Activated CD4-positive, alpha-beta T cell treated with anti-CD3 and anti-CD28 coated beads for 36 hours (primary cell): Measurements from ENCODE around the gene VRK2. TPM values are rescaled to one million over a fixed set of nuclear protein-coding genes. Genes with fewer than 3 reads are reported as not detected.
A peak's percentile ranks its signal among the peaks of the same experiment; 100 is the strongest.

Experiments used
- ATAC-seq: fragments of 200-7000 bp; cut with Tn5 transposase; one replicate; pipeline ENCODE4 v1.10.0; 2021; ENCODE audit warnings: mild to moderate bottlenecking, moderate library complexity
- CTCF ChIA-PET: fragments of 350-600 bp; sonication (Branson Sonifier 250); formaldehyde crosslinking; loops from one replicate; lab custom pipeline; 2021; ENCODE audit warnings: antibody characterized with exemption; lab: Charles Lee
- POLR2A ChIA-PET: fragments of 350-600 bp; sonication (Branson Sonifier 250); formaldehyde crosslinking; loops from one replicate; lab custom pipeline; 2021; ENCODE audit warnings: antibody characterized with exemption, inconsistent platforms; lab: Charles Lee
- DNase-seq: peaks from one replicate; pipeline ENCODE4 v3.0.0-alpha.2; 2020
- H3K27ac Mint-ChIP-seq: one replicate; pipeline ENCODE4 v1.8.0; 2021; ENCODE audit warnings: mixed read lengths
- H3K27me3 Mint-ChIP-seq: one replicate; pipeline ENCODE4 v1.8.0; 2021; ENCODE audit warnings: mixed read lengths
- H3K36me3 Mint-ChIP-seq: one replicate; pipeline ENCODE4 v1.8.0; 2021; ENCODE audit warnings: low read depth, mixed read lengths
- H3K4me1 Mint-ChIP-seq: one replicate; pipeline ENCODE4 v1.8.0; 2021; ENCODE audit warnings: mixed read lengths
- H3K4me3 Mint-ChIP-seq: one replicate; pipeline ENCODE4 v1.8.0; 2021; ENCODE audit warnings: mild to moderate bottlenecking, moderate library complexity, mixed read lengths
- H3K9me3 Mint-ChIP-seq: one replicate; pipeline ENCODE4 v1.8.0; 2021; ENCODE audit warnings: low read depth, mixed read lengths
- intact Hi-C, 2 experiments: fragments of 100-400 bp; cut with DNase I in 1 of 2; cut with micrococcal nuclease in 1 of 2; formaldehyde crosslinking; loops; one replicate each; pipeline versions ENCODE4 v1.14.2 to v1.15.1; 2022 to 2024; cut with DNase I, micrococcal nuclease
- total RNA-seq, 2 experiments: library from RNA; stranded (reverse); gene quantifications; one replicate each; pipeline ENCODE4 v1.2.3, GENCODE V29; 2021

The VRK2 gene
- total RNA-seq, 2 experiments from 2014 or later = 22.1 to 28.4 TPM

DNA sequence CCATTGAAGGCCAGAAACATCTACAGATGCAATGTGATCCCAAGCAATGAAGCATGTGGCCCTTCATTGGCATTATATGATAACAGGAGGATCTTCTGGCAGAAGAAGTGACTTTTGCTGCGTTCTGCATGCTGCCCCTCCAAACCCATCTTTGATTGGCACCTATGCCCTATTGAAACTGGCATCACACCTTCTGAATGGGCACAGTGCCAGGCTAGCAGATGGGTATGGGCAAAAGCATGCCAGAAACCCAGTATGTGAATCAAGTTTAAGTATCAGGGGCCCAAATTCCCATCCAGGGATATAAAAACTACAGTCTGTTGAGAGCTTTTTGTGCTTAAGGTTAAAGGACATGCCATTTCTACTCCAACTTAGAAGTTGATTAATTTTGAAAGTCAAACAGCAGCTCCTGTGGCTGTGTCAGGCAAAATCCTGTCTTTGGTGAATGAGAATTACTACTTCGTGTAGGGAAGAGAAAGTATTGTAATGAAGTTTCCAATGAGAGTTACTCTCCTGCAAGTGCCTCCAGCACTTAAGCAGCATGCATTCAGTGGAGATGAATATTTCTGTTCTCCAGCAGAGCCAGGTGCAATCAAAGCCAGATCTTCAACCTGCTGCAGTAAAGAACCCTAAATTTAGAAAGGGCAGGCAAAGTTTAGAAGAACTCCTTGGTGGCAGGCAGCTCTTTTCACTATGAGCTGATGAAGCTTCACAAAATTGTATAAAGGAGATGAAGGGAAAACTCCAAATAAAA lies 8.6 kb downstream of the VRK2 start:
- no peaks in the 10 kb centered on the region for H3K9me3 Mint-ChIP-seq

GRCh38 chr2:58056192-58056916 lies 9.7 kb downstream of the VRK2 start:
- peaks cover 34% of the 10 kb centered on the region for H3K36me3 Mint-ChIP-seq
- ATAC-seq = no peak
- no peak overlapping the region for H3K27ac Mint-ChIP-seq
- ChIA-PET CTCF (no interaction called here), POLR2A (no interaction called here)
- no peak overlapping the region for H3K4me3 Mint-ChIP-seq
- H3K27me3 Mint-ChIP-seq = no peaks in the 10 kb centered on the region
- intact Hi-C loops = no loop called here
- no peaks in the 10 kb centered on the region for H3K9me3 Mint-ChIP-seq
- no peak for DNase-seq
- peaks cover 8% of the 10 kb centered on the region for H3K4me1 Mint-ChIP-seq

More for the DNA sequence above, 8.6 kb downstream of the VRK2 start:
- Mint-ChIP-seq H3K27ac (no peak overlapping the region), H3K4me3 (no peak overlapping the region), H3K36me3 (peaks cover 32% of the 10 kb centered on the region), H3K27me3 (no peaks in the 10 kb centered on the region), H3K4me1 (peaks cover 8% of the 10 kb centered on the region)
- ChIA-PET CTCF (interaction anchor here (1.1 kb wide), 1 partner anchor 15 kb away, joined by 4 read pairs; no protein-coding TSS in a partner anchor), POLR2A (no interaction called here)
- no peak for DNase-seq
- no peak for ATAC-seq
- intact Hi-C loops = no loop called here

- H3K9me3 Mint-ChIP-seq = no peaks in the 10 kb centered on the region
- no peaks in the 10 kb centered on the region for H3K27me3 Mint-ChIP-seq
- H3K36me3 Mint-ChIP-seq = peaks cover 26% of the 10 kb centered on the region
- ATAC-seq = no peak
- DNase-seq = no peak
- H3K4me1 Mint-ChIP-seq = peaks cover 10% of the 10 kb centered on the region
- H3K27ac Mint-ChIP-seq = no peak overlapping the region
- no peak overlapping the region for H3K4me3 Mint-ChIP-seq
- ChIA-PET CTCF (interaction anchor here (0.7 kb wide), 1 partner anchor 170 kb away, joined by 3 read pairs; no protein-coding TSS in a partner anchor), POLR2A (no interaction called here)
- intact Hi-C loops = no loop called here
These were observed 11.3 kb downstream of the VRK2 start for GRCh38 chr2:58057707-58058530.

DNA sequence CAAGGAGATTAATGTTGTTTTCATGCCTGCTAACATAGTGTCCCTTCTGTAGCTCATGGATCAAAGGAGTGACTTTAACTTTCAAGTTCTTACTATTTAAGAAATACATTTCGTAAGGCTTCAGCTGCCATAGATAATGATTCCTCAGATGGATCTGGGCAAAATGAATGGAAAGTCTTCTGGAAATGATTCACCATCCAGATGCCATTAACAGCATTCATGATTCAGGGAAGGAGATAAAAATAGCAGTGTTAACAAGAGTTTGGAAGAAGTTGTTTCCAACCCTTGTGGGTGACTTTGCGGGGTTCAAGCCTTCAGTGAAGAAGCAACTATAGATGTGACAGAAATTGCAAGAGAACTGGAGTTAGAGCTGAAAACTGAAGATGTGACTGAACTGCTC lies 17.0 kb downstream of the VRK2 start:
- intact Hi-C loops = no loop called here
- no peak for DNase-seq
- Mint-ChIP-seq H3K27me3 (no peaks in the 10 kb centered on the region), H3K4me1 (peaks cover 22% of the 10 kb centered on the region), H3K4me3 (no peak overlapping the region), H3K27ac (peak overlapping the region; percentile 4), H3K9me3 (peaks cover 6% of the 10 kb centered on the region), H3K36me3 (peaks cover 24% of the 10 kb centered on the region)
- POLR2A ChIA-PET = no interaction called here
- CTCF ChIA-PET = interaction anchor here (2.2 kb wide), 1 partner anchor 11 kb away, joined by 7 read pairs; no protein-coding TSS in a partner anchor
- ATAC-seq = no peak

- Mint-ChIP-seq H3K4me1 (peaks cover 22% of the 10 kb centered on the region), H3K9me3 (peaks cover 10% of the 10 kb centered on the region), H3K4me3 (no peak overlapping the region), H3K36me3 (peaks cover 26% of the 10 kb centered on the region), H3K27me3 (no peaks in the 10 kb centered on the region), H3K27ac (peak overlapping the region; percentile 4)
- ATAC-seq (peak; percentile 51), DNase-seq (no peak)
- ChIA-PET CTCF (interaction anchor here (2.2 kb wide), 1 partner anchor 12 kb away, joined by 7 read pairs; no protein-coding TSS in a partner anchor), POLR2A (no interaction called here)
- intact Hi-C loops = no loop called here
These were observed 17.5 kb downstream of the VRK2 start for GRCh38 chr2:58064086-58064485.

DNA sequence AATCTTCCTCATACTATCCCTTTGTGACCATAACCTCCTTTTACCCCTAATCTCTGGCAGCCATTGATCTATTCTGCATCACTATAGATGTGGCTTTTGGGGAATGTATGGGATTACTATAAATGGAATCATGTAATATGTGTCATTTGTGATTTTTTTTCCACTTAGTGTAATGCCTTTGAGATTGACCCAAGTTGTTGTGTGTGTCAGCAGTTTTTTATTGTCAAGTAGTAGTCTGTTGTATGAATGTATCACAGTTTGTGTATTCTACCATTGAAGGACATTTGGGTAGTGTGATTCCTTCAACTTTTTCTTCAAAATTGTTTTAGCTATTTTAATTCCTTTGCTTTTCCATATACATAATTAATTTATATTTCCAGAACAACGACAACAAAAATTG lies 18.6 kb downstream of the VRK2 start:
- peaks cover 10% of the 10 kb centered on the region for H3K9me3 Mint-ChIP-seq
- no peak for ATAC-seq
- peaks cover 22% of the 10 kb centered on the region for H3K4me1 Mint-ChIP-seq
- ChIA-PET POLR2A (no interaction called here), CTCF (interaction anchor here (1.0 kb wide), 1 partner anchor 15 kb away, joined by 3 read pairs; no protein-coding TSS in a partner anchor)
- H3K27me3 Mint-ChIP-seq = no peaks in the 10 kb centered on the region
- intact Hi-C loops = no loop called here
- peaks cover 29% of the 10 kb centered on the region for H3K36me3 Mint-ChIP-seq
- no peak overlapping the region for H3K27ac Mint-ChIP-seq
- no peak for DNase-seq
- no peak overlapping the region for H3K4me3 Mint-ChIP-seq

DNA sequence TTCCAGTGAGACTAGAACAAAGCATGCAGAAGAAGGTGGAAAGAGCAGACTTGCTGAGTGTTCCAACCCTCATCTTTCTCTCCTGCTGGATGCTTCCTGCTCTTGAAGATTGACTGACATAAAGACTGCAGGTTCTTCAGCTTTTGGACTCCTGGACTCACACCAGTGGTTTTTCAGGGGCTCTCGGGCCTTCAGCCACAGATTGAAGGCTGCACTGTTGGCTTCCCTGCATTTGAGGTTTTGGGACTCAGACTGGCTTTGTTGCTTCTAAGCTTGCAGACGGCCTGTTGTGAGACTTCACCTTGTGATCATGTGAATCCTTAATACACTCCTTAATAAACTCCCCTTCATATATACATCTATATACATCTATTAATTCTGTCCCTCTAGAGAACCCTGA lies 20.4 kb downstream of the VRK2 start:
- no peaks in the 10 kb centered on the region for H3K27me3 Mint-ChIP-seq
- H3K27ac Mint-ChIP-seq = no peak overlapping the region
- CTCF ChIA-PET = no interaction called here
- H3K9me3 Mint-ChIP-seq = peaks cover 10% of the 10 kb centered on the region
- ATAC-seq = no peak
- no peak for DNase-seq
- no peak overlapping the region for H3K4me3 Mint-ChIP-seq
- POLR2A ChIA-PET = no interaction called here
- peaks cover 25% of the 10 kb centered on the region for H3K4me1 Mint-ChIP-seq
- H3K36me3 Mint-ChIP-seq = peaks cover 33% of the 10 kb centered on the region
- intact Hi-C loops = no loop called here

DNA sequence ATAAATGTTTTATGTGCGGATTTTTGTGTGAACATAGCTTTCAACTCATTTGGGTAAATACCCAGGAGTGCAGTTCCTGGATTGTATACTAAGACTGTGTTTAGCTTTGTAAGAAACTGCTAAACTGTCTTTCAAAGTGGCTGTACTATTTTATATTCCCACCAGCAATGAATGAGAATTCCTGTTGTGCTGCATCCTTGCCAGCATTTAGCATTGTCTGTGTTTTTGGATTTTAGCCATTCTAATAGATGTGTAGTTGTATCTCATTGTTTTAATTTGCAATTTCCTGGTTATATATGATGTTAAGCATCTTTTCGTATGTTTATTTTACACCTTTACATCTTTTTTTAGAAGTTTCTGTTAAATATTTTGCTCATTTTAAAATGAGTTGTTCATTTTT lies 24.2 kb downstream of the VRK2 start:
- DNase-seq = no peak
- H3K27ac Mint-ChIP-seq = no peak overlapping the region
- H3K4me1 Mint-ChIP-seq = peaks cover 15% of the 10 kb centered on the region
- H3K4me3 Mint-ChIP-seq = no peak overlapping the region
- POLR2A ChIA-PET = no interaction called here
- peaks cover 13% of the 10 kb centered on the region for H3K9me3 Mint-ChIP-seq
- no peak for ATAC-seq
- CTCF ChIA-PET = no interaction called here
- H3K36me3 Mint-ChIP-seq = peaks cover 43% of the 10 kb centered on the region
- intact Hi-C loops = no loop called here
- no peaks in the 10 kb centered on the region for H3K27me3 Mint-ChIP-seq

GRCh38 chr2:58072102-58072501 lies 25.5 kb downstream of the VRK2 start:
- Mint-ChIP-seq H3K4me3 (no peak overlapping the region), H3K9me3 (peaks cover 13% of the 10 kb centered on the region), H3K36me3 (peaks cover 41% of the 10 kb centered on the region), H3K4me1 (peaks cover 9% of the 10 kb centered on the region), H3K27ac (no peak overlapping the region), H3K27me3 (no peaks in the 10 kb centered on the region)
- ChIA-PET POLR2A (no interaction called here), CTCF (no interaction called here)
- no peak for ATAC-seq
- DNase-seq = no peak
- intact Hi-C loops = no loop called here

GRCh38 chr2:58073008-58073407 lies 26.4 kb downstream of the VRK2 start:
- DNase-seq (no peak), ATAC-seq (no peak)
- Mint-ChIP-seq H3K9me3 (peaks cover 13% of the 10 kb centered on the region), H3K4me3 (no peak overlapping the region), H3K4me1 (peaks cover 9% of the 10 kb centered on the region), H3K27ac (no peak overlapping the region), H3K27me3 (no peaks in the 10 kb centered on the region), H3K36me3 (peaks cover 38% of the 10 kb centered on the region)
- intact Hi-C loops = no loop called here
- ChIA-PET POLR2A (no interaction called here), CTCF (no interaction called here)

DNA sequence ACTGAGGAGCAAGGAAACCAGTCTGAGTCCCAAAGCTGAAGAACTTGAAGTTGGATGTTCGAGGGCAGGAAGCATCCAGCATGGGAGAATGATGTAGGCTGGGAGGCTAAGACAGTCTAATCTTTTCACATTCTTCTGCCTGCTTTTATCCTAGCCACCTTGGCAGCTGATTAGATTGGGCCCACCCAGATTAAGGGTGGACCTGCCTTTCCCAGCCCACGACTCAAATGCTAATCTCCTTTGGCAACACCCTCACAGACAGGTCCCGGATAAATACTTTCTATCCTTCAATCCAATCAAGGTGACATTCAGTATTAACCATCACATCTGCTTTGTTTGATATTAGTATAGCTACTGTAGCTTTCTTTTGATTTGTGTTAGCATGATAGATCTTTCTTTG lies 27.1 kb downstream of the VRK2 start:
- POLR2A ChIA-PET = no interaction called here
- ATAC-seq = no peak
- no peak overlapping the region for H3K4me3 Mint-ChIP-seq

More for the DNA sequence above, 27.1 kb downstream of the VRK2 start:
- CTCF ChIA-PET = interaction anchor here (0.6 to 1.2 kb wide), 2 partner anchors 13 to 14 kb away, joined by 3 to 4 read pairs; no protein-coding TSS in a partner anchor
- no peaks in the 10 kb centered on the region for H3K27me3 Mint-ChIP-seq
- H3K27ac Mint-ChIP-seq = no peak overlapping the region
- H3K4me1 Mint-ChIP-seq = peaks cover 9% of the 10 kb centered on the region
- H3K9me3 Mint-ChIP-seq = peaks cover 6% of the 10 kb centered on the region
- intact Hi-C loops = no loop called here
- no peak for DNase-seq
- H3K36me3 Mint-ChIP-seq = peaks cover 30% of the 10 kb centered on the region
